Panc1 (cell line): ENCODE data around the gene PRKCQ. TPM values are rescaled to one million over a fixed set of nuclear protein-coding genes. Genes with fewer than 3 reads are reported as not detected.

ENCODE experiments used
- ATAC-seq: fragments of 200-7000 bp; cut with Tn5 transposase; 2 replicates; pipeline ENCODE4 v1.9.1; 2020; ENCODE audit warnings: mild to moderate bottlenecking, moderate library complexity
- BruUV-seq: library from RNA; stranded (reverse); fragments of 400-500 nt; replicated peaks from 2 replicates; lab custom pipeline; 2021; lab: Mats Ljungman, UMichigan
- CTCF ChIA-PET: fragments of 300-600 bp; sonication (Branson Sonifier 250); formaldehyde crosslinking; loops from one replicate; lab custom pipeline; 2022; ENCODE audit warnings: antibody characterized with exemption; lab: Charles Lee
- POLR2A ChIA-PET: fragments of 300-600 bp; sonication (Branson Sonifier 250); formaldehyde crosslinking; loops from one replicate; lab custom pipeline; 2022; ENCODE audit warnings: antibody characterized with exemption; lab: Charles Lee
- DNase-seq: peaks from one replicate; pipeline ENCODE4 v3.0.0-alpha.2; 2010; ENCODE audit warnings: low read depth, low spot score
- H3K27ac ChIP-seq: 2 replicates; pipeline ENCODE4 v1.5.1; 2011; ENCODE audit warnings: mild to moderate bottlenecking, low read length, inconsistent platforms
- H3K27me3 ChIP-seq: fragments of 200-500 bp; sonication (Bioruptor generic); 2 replicates; pipeline ENCODE4 v1.6.0; 2014; ENCODE audit warnings: low read length, inconsistent platforms; ENCODE audit not compliant: control insufficient read depth, insufficient read depth
- H3K36me3 ChIP-seq: fragments of 200-500 bp; sonication (Bioruptor generic); 2 replicates; pipeline ENCODE4 v1.5.1; 2014; ENCODE audit warnings: inconsistent platforms, mild to moderate bottlenecking, low read length, moderate library complexity; ENCODE audit not compliant: control insufficient read depth, insufficient read depth
- H3K4me1 ChIP-seq: 2 replicates; pipeline ENCODE4 v1.5.1; 2011; ENCODE audit warnings: inconsistent platforms, mild to moderate bottlenecking, low read length, moderate library complexity; ENCODE audit not compliant: control insufficient read depth, insufficient read depth
- H3K4me3 ChIP-seq, 2 experiments: 2 replicates each; pipeline ENCODE4 v1.5.1; 2011 to 2012; ENCODE audit warnings: low read depth in 2 of 2, low read length in 2 of 2, mild to moderate bottlenecking in 2 of 2, inconsistent platforms in 1 of 2, moderate library complexity in 1 of 2
- H3K9me3 ChIP-seq: fragments of 200-500 bp; sonication (Bioruptor generic); 2 replicates; pipeline ENCODE4 v1.5.1; 2014; ENCODE audit warnings: low read depth, mild to moderate bottlenecking, inconsistent platforms, low read length, moderate library complexity; ENCODE audit not compliant: control insufficient read depth, insufficient read depth
- POLR2AphosphoS5 ChIP-seq: IDR thresholded peaks from 2 replicates; pipeline ENCODE4 v1.6.1; 2012; ENCODE audit warnings: mild to moderate bottlenecking, low read depth, low read length, moderate library complexity
- REST ChIP-seq, 2 experiments: IDR thresholded peaks; 2 replicates each; pipeline ENCODE4 v1.6.1; 2011 to 2012; ENCODE audit warnings: low read depth in 2 of 2, control low read depth in 1 of 2, low read length in 1 of 2, mild to moderate bottlenecking in 1 of 2, moderate library complexity in 1 of 2; ENCODE audit not compliant: insufficient read depth in 1 of 2
- SIN3A ChIP-seq: IDR thresholded peaks from 2 replicates; pipeline ENCODE4 v1.6.1; 2012; ENCODE audit warnings: low read depth, mild to moderate bottlenecking, low read length, moderate library complexity, borderline replicate concordance; ENCODE audit not compliant: insufficient read depth
- TCF7L2 ChIP-seq: IDR thresholded peaks from 2 replicates; pipeline ENCODE4 v1.6.1; 2011; ENCODE audit warnings: mild to moderate bottlenecking, low read depth, low read length, inconsistent platforms
- in situ Hi-C: cut with HindIII; loops from 2 replicates; pipeline ENCODE4 v1.10.0; 2016; ENCODE audit warnings: low sequenced_read_pairs, low pct_unique_long_range_greater_than_20kb
- intact Hi-C: fragments of 100-400 bp; cut with micrococcal nuclease; formaldehyde crosslinking; loops from one replicate; pipeline ENCODE4 v1.10.0; 2022; ENCODE audit not compliant: unreplicated experiment
- total RNA-seq: library from RNA; stranded (reverse); gene quantifications from one replicate; pipeline ENCODE4 v1.2.1, GENCODE V29; 2021; ENCODE audit not compliant: unreplicated experiment
- TF ChIP-seq, protein P1 (sequence below): fragments of 450-650 bp; IDR thresholded peaks from 2 replicates; pipeline ENCODE4 v1.5.1; 2017; ENCODE audit warnings: mild to moderate bottlenecking

The PRKCQ gene
- total RNA-seq, 1 experiment from 2014 or later: 0.23 TPM

DNA sequence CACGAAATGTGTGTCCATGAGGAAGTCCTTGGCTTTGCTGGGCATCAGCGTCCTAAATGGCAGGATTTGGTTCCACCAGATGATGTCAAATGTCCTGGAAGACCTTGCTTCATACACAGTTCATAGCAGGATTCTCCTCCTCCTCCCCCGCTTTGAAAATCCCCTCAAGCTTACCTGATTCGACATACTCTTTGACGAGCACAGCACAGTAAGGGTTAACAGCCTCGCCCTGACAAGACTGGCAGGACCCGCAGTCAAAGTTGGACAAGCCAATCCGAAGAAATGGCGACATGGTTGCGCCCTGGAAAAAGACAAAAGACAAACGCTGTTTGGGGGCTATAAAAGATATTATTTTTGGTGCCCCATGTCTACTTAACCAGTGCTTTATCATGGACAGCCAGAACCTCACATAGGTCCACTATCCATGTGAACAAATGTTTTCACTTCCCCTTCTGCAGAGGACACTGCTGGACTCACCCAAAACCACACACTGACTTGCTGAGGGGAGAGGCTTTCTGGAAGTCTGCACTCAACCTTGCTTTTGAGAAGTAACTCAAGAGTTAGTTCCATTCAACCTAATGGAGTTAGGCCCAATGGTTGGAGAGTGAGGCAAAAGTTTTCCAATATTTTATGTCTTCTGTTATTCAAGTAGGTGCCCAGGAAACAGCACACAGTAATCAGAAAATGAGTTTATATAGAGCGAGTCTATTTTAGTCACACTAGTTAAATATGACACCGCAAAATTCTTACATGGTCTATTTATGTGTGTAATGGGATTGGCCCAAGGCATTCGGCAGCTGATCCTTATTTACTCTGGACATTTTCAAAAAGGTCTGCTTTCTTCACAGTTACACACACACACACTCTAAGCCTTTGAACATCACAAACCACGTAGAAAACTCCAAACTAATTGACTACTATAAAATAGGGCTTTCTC is 65.0 kb downstream of the PRKCQ start:
- no peak overlapping the region for H3K27ac ChIP-seq
- TF ChIP-seq TCF7L2 (no peak), REST (IDR thresholded peaks at IDR 0.05; ENCODE audit: insufficient read depth in 1 of 2, low read depth in 2 of 2, low read length in 1 of 2) (no peak)
- ATAC-seq (no peak), DNase-seq (no peak)
- CTCF ChIA-PET: no interaction called here
- POLR2A ChIA-PET: no interaction called here
- no peaks in the 10 kb centered on the region; the same call in 1 of the 2 replicates for H3K9me3 ChIP-seq
- no peaks in the 10 kb centered on the region for H3K4me1 ChIP-seq
- H3K4me3 ChIP-seq: no peak overlapping the region
- H3K27me3 ChIP-seq: peaks cover 9% of the 10 kb centered on the region
- H3K36me3 ChIP-seq: no peaks in the 10 kb centered on the region
- in situ Hi-C loops: no loop called here
- intact Hi-C loops: no loop called here
- BruUV-seq: no TSS peak

DNA sequence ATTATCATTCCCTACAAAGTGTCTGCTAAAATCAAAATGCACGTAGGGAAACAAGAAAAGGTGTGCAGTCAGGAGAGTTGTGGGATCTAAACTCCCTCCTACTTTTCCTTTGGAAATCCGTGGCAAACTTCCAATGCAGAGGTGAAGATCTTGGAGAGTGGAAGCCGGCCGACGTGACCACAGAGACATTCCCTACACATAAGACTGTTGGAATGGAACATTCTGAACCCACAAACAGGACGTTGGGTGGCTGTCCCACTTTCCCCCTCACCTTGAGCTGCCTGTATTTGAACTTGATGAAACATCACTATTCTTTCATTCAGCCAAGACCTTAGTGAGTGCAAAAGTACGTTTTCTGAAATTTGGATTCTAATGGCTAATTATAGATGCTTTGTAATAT is 65.9 kb downstream of the PRKCQ start:
- intact Hi-C loops (no loop called here), in situ Hi-C loops (no loop called here)
- H3K9me3 ChIP-seq: no peaks in the 10 kb centered on the region; the same call in 1 of the 2 replicates
- ChIA-PET POLR2A (no interaction called here), CTCF (no interaction called here)
- ATAC-seq (no peak), DNase-seq (no peak)
- TF ChIP-seq POLR2AphosphoS5 (no peak), SIN3A (no peak), TCF7L2 (no peak), REST (IDR thresholded peaks at IDR 0.05; ENCODE audit: insufficient read depth in 1 of 2, low read depth in 2 of 2, low read length in 1 of 2) (no peak)
- TF ChIP-seq, protein P1, sequence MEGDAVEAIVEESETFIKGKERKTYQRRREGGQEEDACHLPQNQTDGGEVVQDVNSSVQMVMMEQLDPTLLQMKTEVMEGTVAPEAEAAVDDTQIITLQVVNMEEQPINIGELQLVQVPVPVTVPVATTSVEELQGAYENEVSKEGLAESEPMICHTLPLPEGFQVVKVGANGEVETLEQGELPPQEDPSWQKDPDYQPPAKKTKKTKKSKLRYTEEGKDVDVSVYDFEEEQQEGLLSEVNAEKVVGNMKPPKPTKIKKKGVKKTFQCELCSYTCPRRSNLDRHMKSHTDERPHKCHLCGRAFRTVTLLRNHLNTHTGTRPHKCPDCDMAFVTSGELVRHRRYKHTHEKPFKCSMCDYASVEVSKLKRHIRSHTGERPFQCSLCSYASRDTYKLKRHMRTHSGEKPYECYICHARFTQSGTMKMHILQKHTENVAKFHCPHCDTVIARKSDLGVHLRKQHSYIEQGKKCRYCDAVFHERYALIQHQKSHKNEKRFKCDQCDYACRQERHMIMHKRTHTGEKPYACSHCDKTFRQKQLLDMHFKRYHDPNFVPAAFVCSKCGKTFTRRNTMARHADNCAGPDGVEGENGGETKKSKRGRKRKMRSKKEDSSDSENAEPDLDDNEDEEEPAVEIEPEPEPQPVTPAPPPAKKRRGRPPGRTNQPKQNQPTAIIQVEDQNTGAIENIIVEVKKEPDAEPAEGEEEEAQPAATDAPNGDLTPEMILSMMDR: no peak
- BruUV-seq: no TSS peak
- H3K4me3 ChIP-seq: no peak overlapping the region
- no peaks in the 10 kb centered on the region for H3K4me1 ChIP-seq
- peaks cover 9% of the 10 kb centered on the region for H3K27me3 ChIP-seq
- H3K36me3 ChIP-seq: no peaks in the 10 kb centered on the region
- H3K27ac ChIP-seq: no peak overlapping the region
